Measurements from ENCODE around the gene CLIC5.

Gene CLIC5

GRCh38 chr6:45835721-45836437, 179.8 kb downstream of the CLIC5 start:
- DNase-seq, result no peak

GRCh38 chr6:45832063-45832462, 183.6 kb downstream of the CLIC5 start:
- no peak for DNase-seq

All from DMS153 (cell line).